K562 (cell line): ENCODE data around the gene SAP25. TPM values are rescaled to one million over a fixed set of nuclear protein-coding genes. Genes with fewer than 3 reads are reported as not detected.

Source experiments
- ATAC-seq: fragments of 200-7000 bp; cut with Tn5 transposase; 3 replicates; pipeline ENCODE4 v1.9.1; 2020; ENCODE audit warnings: moderate library complexity
- BruUV-seq: library from RNA; stranded (reverse); fragments of 400-500 nt; replicated peaks from 2 replicates; lab custom pipeline; 2021; lab: Mats Ljungman, UMichigan
- CTCF ChIA-PET: fragments of 300-600 bp; formaldehyde crosslinking; extraction: SDS; loops from one replicate; lab custom pipeline; 2021; ENCODE audit warnings: low intra/inter-chr PET ratio; lab: Yijun Ruan, JAX
- POLR2A ChIA-PET: fragments of 300-600, 350-650 bp; sonication (Branson Sonifier 250); formaldehyde crosslinking; extraction: SDS; loops from one replicate; lab custom pipeline; 2021; ENCODE audit warnings: antibody characterized with exemption, inconsistent platforms; lab: Yijun Ruan, JAX
- DNase-seq, 4 experiments: peaks; one replicate each; pipeline versions ENCODE4 v3.0.0 to v3.0.0-alpha.2; 2011 to 2018; ENCODE audit warnings: low spot score in 3 of 4, mixed read lengths in 3 of 4; ENCODE audit errors: extremely low read depth in 1 of 4
- FAIRE-seq: peaks from 2 replicates; lab custom pipeline; 2011; peaks lifted over from hg19 to GRCh38; lab: Jason Lieb, UNC
- H2AFZ ChIP-seq: 2 replicates; pipeline ENCODE4 v1.6.0; 2011; ENCODE audit warnings: low read depth, low read length, control low read depth, inconsistent platforms
- H3K27ac ChIP-seq: fragments of 200-600 bp; 3 replicates; pipeline ENCODE4 v1.8.0; 2011; ENCODE audit warnings: low read depth, mild to moderate bottlenecking, control low read depth, inconsistent platforms, low read length, moderate library complexity, mixed read lengths; ENCODE audit errors: extremely low read depth
- H3K27me3 ChIP-seq, 2 experiments: fragments of 300-600 bp in 1 of 2; 2 replicates in 1 of 2; 3 replicates in 1 of 2; pipeline versions ENCODE4 v1.6.0 to v1.8.0; 2011; ENCODE audit warnings: inconsistent platforms in 2 of 2, low read length in 2 of 2, mild to moderate bottlenecking in 1 of 2, mixed read lengths in 1 of 2, moderate library complexity in 1 of 2; ENCODE audit not compliant: control insufficient read depth in 2 of 2, insufficient read depth in 2 of 2
- H3K36me3 ChIP-seq: fragments of 300-600 bp; 3 replicates; pipeline ENCODE4 v1.8.0; 2011; ENCODE audit warnings: mild to moderate bottlenecking, low read length, inconsistent platforms; ENCODE audit not compliant: control insufficient read depth, insufficient read depth
- H3K4me1 ChIP-seq, 2 experiments: fragments of 200-600 bp in 1 of 2; replicated peaks in 1 of 2; 2 replicates in 1 of 2; 3 replicates in 1 of 2; pipeline versions ENCODE4 v1.5.1 to v1.8.0; 2011; ENCODE audit warnings: inconsistent platforms in 2 of 2, low read length in 2 of 2, mild to moderate bottlenecking in 1 of 2, mixed read lengths in 1 of 2, moderate library complexity in 1 of 2; ENCODE audit not compliant: control insufficient read depth in 2 of 2, insufficient read depth in 2 of 2
- H3K4me2 ChIP-seq: 2 replicates; pipeline ENCODE4 v1.6.1; 2011; ENCODE audit warnings: low read length, control low read depth, inconsistent platforms, mixed read lengths; ENCODE audit not compliant: insufficient read depth
- H3K4me3 ChIP-seq: fragments of 200-600 bp; sonication (generic), shearing (Covaris generic); 2 replicates; pipeline ENCODE4 v1.5.1; 2016; ENCODE audit warnings: control low read depth, inconsistent platforms
- H3K79me2 ChIP-seq: fragments of 200-600 bp; 3 replicates; pipeline ENCODE4 v1.8.0; 2011; ENCODE audit warnings: low read length, inconsistent platforms; ENCODE audit not compliant: control insufficient read depth, insufficient read depth
- H3K9ac ChIP-seq, 2 experiments: 2 replicates each; pipeline versions ENCODE4 v1.6.0 to v1.6.1; 2011; ENCODE audit warnings: low read depth in 2 of 2, low read length in 2 of 2, control low read depth in 1 of 2, inconsistent platforms in 1 of 2, mild to moderate bottlenecking in 1 of 2, mixed read lengths in 1 of 2; ENCODE audit not compliant: insufficient read depth in 1 of 2
- H3K9me1 ChIP-seq: one replicate; pipeline ENCODE4 v1.6.0; 2011; ENCODE audit warnings: inconsistent platforms, mild to moderate bottlenecking, low read length, moderate library complexity; ENCODE audit not compliant: control insufficient read depth, insufficient read depth
- H3K9me3 ChIP-seq: replicated peaks from 2 replicates; pipeline ENCODE4 v1.5.1; 2011; ENCODE audit warnings: low read depth, low read length, inconsistent platforms; ENCODE audit not compliant: control insufficient read depth, insufficient read depth
- H4K20me1 ChIP-seq: replicated peaks from 2 replicates; pipeline ENCODE4 v1.6.1; 2011; ENCODE audit warnings: low read length, inconsistent platforms, mixed read lengths; ENCODE audit not compliant: control insufficient read depth, insufficient read depth
- CBFA2T3 ChIP-seq: fragments of 450-650 bp; IDR thresholded peaks from 2 replicates; pipeline ENCODE4 v1.6.1; 2017
- CBX5 ChIP-seq: IDR thresholded peaks from 2 replicates; pipeline ENCODE4 v1.6.1; 2014; ENCODE audit warnings: low read depth, borderline replicate concordance
- GATA2 ChIP-seq: sonication (generic); formaldehyde crosslinking; IDR thresholded peaks from 2 replicates; pipeline ENCODE4 v1.4.0; 2020; ENCODE audit warnings: mild to moderate bottlenecking, missing genetic modification reagents
- HNRNPK ChIP-seq: fragments of 200-400 bp; formaldehyde crosslinking; IDR thresholded peaks from one replicate; pipeline ENCODE4 v1.6.1; 2018; ENCODE audit warnings: mild to moderate bottlenecking, low read depth, low read length; ENCODE audit not compliant: poor library complexity, severe bottlenecking
- ILK ChIP-seq: fragments of 450-650 bp; IDR thresholded peaks from 2 replicates; pipeline ENCODE4 v1.6.1; 2016; ENCODE audit warnings: missing genetic modification characterization, low read depth, mild to moderate bottlenecking, missing compliant biosample characterization, moderate library complexity, borderline replicate concordance
- JUND ChIP-seq, 2 experiments: IDR thresholded peaks; 2 replicates in 1 of 2; 3 replicates in 1 of 2; pipeline ENCODE4 v1.6.1; 2011; ENCODE audit warnings: borderline replicate concordance in 2 of 2, low read depth in 2 of 2, low read length in 2 of 2, improper control_type of control experiment in 1 of 2, missing biosample characterization in 1 of 2, missing genetic modification characterization in 1 of 2, missing genetic modification reagents in 1 of 2
- RBM15 ChIP-seq: fragments of 200-400 bp; formaldehyde crosslinking; IDR thresholded peaks from 2 replicates; pipeline ENCODE4 v1.6.1; 2018; ENCODE audit warnings: mild to moderate bottlenecking, low read length, moderate library complexity; ENCODE audit not compliant: insufficient read depth
- SAP30 ChIP-seq: fragments of 200-600 bp; sonication (generic); IDR thresholded peaks from 2 replicates; pipeline ENCODE4 v1.6.1; 2012; ENCODE audit warnings: borderline replicate concordance, low read depth, mild to moderate bottlenecking, moderate library complexity, low read length, control low read depth, inconsistent platforms; ENCODE audit not compliant: insufficient read depth, poor library complexity, severe bottlenecking
- SRSF7 ChIP-seq: fragments of 200-400 bp; formaldehyde crosslinking; optimal IDR thresholded peaks from 2 replicates; pipeline ENCODE3; 2017; ENCODE audit warnings: mild to moderate bottlenecking, low read depth, low read length
- YY1 ChIP-seq, 3 experiments: IDR thresholded peaks; 2 replicates each; pipeline ENCODE4 v1.6.1; 2011; ENCODE audit warnings: low read length in 2 of 3, mild to moderate bottlenecking in 2 of 3, moderate library complexity in 2 of 3, borderline replicate concordance in 1 of 3, control low read depth in 1 of 3, low read depth in 1 of 3; ENCODE audit not compliant: insufficient read depth in 3 of 3, insufficient replicate concordance in 2 of 3, control insufficient read depth in 1 of 3, insufficient read length in 1 of 3; ENCODE audit errors: extremely low read depth in 1 of 3
- ZFX ChIP-seq: sonication (generic); formaldehyde crosslinking; IDR thresholded peaks from 2 replicates; pipeline ENCODE4 v1.8.0; 2022; ENCODE audit warnings: mild to moderate bottlenecking, missing genetic modification reagents, moderate library complexity
- WGBS: fragments of 100-300 bp; shearing (Covaris generic); methylation state at CpG from one replicate; pipeline ENCODE4 v1.1.6; 2016; ENCODE audit warnings: low coverage, mixed read lengths; ENCODE audit not compliant: insufficient coverage; ENCODE audit errors: missing lambda C conversion rate; 5-methylcytosine and 5-hydroxymethylcytosine counted together
- in situ Hi-C: fragments of 300-500 bp; cut with MboI; formaldehyde crosslinking; loops from 4 replicates; pipeline ENCODE4 v1.15.0; 2018; ENCODE audit warnings: inconsistent platforms, mixed read lengths
- intact Hi-C: fragments of 100-400 bp; cut with micrococcal nuclease; formaldehyde crosslinking; loops from 2 replicates; pipeline ENCODE4 v1.14.2; 2022
- polyA plus RNA-seq, 8 experiments: library from polyadenylated mRNA; depleted of rRNA in 4 of 8; stranded (reverse) in 5 of 8; unstranded in 3 of 8; fragments of >200 nt; fragmentation: Nextera tagmentation in 2 of 8; fragmentation: Illumina TruSeq in 1 of 8; extraction: Ambion mirVana in 2 of 8; extraction: Trizol in 1 of 8; gene quantifications; 2 replicates each; pipeline versions ENCODE4 v1.2.1 to v1.2.3, GENCODE V29; 2011 to 2014; ENCODE audit warnings: inconsistent platforms in 1 of 8, missing spikeins in 1 of 8
- total RNA-seq, 7 experiments: library from RNA; depleted of rRNA in 6 of 7; stranded (reverse); fragments of >200 nt in 6 of 7; fragmentation: Illumina TruSeq in 2 of 7; extraction: Trizol in 2 of 7; gene quantifications; 2 replicates each; pipeline versions ENCODE4 v1.2.1 to v1.2.3, GENCODE V29; 2011 to 2021; ENCODE audit warnings: low replicate concordance in 1 of 7
- TF ChIP-seq, protein P1 (sequence below), 3 experiments: IDR thresholded peaks in 2 of 3; conservative IDR thresholded peaks in 1 of 3; 2 replicates each; pipeline ENCODE4 v1.5.1; 2011 to 2012; ENCODE audit warnings: low read length in 3 of 3, mild to moderate bottlenecking in 3 of 3, control low read depth in 2 of 3, improper control_type of control experiment in 1 of 3, inconsistent platforms in 1 of 3, low read depth in 1 of 3, mixed read lengths in 1 of 3, moderate library complexity in 1 of 3; ENCODE audit not compliant: insufficient read depth in 2 of 3
- TF ChIP-seq, protein P2 (sequence below): fragments of 250-450 bp; sonication (Bioruptor Pico); IDR thresholded peaks from 2 replicates; pipeline ENCODE4 v1.5.0; 2021; ENCODE audit warnings: mild to moderate bottlenecking, borderline replicate concordance

The SAP25 gene
- total and polyA plus RNA-seq, 9 of the 15 experiments (the other 6 are each of a cell fraction or from before 2014, with no cell fraction given), result 0.13 to 5.3 (median 0.78) TPM; not detected in 1

DNA sequence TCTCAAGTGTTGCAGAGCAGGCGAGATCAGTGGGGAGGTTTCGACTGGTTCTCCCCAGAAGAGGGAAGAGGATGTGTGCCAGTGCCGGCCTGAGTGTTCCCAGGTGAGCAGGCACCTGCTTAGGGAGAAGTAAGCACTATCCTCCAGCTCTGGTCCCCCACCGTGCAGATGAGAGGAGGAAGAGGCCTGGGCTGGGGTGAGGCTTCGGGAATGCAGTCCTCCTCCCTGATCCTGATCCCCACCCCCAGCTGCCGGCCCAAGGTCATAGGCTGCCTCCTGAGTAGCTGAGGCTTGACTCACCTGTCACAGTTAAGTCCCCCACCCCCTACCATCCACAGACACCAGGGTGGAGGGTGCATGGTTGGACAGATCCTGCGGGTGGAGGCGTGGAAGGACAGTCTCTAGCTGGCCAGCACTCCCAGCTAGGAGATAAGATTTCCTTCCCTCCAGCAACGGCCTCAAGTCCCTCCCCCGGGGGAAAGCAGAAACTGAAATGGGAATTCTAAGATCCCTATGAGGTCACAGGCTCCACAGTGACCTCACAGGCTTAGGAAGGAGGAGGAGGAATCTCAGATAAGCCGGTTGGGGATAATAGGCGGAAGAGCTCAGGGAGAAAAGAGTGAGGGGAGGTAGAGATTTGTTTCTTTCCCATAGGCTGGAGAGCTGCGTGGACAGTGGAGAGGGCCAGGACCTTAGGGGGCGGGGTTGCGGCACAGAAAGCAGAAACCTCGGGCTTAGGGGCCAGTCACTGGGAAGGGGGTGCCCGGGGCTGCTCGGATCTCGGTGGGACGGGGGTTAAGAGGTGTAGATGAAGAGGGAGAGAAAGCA is 11.2 kb upstream of the SAP25 start:
- Histone ChIP-seq H3K9me1 (peaks cover 12% of the 10 kb centered on the region), H2AFZ (0 out of 2 replicates have a peak overlapping the region, but pooled peaks have one; percentile 63), H3K27ac (peak overlapping the region; percentile 88), H3K36me3 (peaks cover 44% of the 10 kb centered on the region), H3K4me3 (peak overlapping the region; percentile 75), H3K4me1 (peaks cover 26 to 65% of the 10 kb centered on the region in 2 experiments), H3K9me3 (no peaks in the 10 kb centered on the region), H3K27me3 (no peaks in the 10 kb centered on the region), H3K4me2 (peak overlapping the region; percentile 90), H3K79me2 (peaks cover 31% of the 10 kb centered on the region), H4K20me1 (peaks cover 24% of the 10 kb centered on the region), H3K9ac (peak overlapping the region; percentile 90 to 97)
- in situ Hi-C loops (no loop called here), intact Hi-C loops (no loop called here)
- 6% methylated on average over 20 of the region's 20 CpGs for WGBS
- peak; percentile 78 for FAIRE-seq
- ChIA-PET POLR2A (interaction anchor here (0.6 to 3.5 kb wide), 22 partner anchors 8 to 1853 kb away, joined by 3 to 27 read pairs (median 4); partner anchors contain the start of genes MEPCE, MOSPD3, POP7 and ZCWPW1), CTCF (no interaction called here)
- BruUV-seq, result TSS peak; percentile 49
- DNase-seq, result peak; percentile 66 to 75 (median 72)
- no peak for ATAC-seq
- TF ChIP-seq RBM15 (no peak), GATA2 (CRISPR knock-in tag) (no peak), YY1 (IDR thresholded peaks at IDR 0.05; ENCODE audit: borderline replicate concordance in 1 of 3, control insufficient read depth in 1 of 3, extremely low read depth in 1 of 3, insufficient read depth in 3 of 3, insufficient read length in 1 of 3, insufficient replicate concordance in 2 of 3, low read depth in 1 of 3, low read length in 2 of 3) (no peak), ILK (tag) (no peak), SAP30 (peak; percentile 14), JUND (IDR thresholded peaks at IDR 0.05; ENCODE audit: borderline replicate concordance, low read depth, low read length) (no peak), JUND (tag; IDR thresholded peaks at IDR 0.05; ENCODE audit: borderline replicate concordance, low read depth, low read length) (no peak; the same call in 2 of the 3 replicates), HNRNPK (no peak), CBX5 (no peak), SRSF7 (no peak), ZFX (CRISPR knock-in tag) (no peak), CBFA2T3 (0 out of 2 replicates have a peak, but pooled peaks have one; percentile 16)
- TF ChIP-seq, protein P1, sequence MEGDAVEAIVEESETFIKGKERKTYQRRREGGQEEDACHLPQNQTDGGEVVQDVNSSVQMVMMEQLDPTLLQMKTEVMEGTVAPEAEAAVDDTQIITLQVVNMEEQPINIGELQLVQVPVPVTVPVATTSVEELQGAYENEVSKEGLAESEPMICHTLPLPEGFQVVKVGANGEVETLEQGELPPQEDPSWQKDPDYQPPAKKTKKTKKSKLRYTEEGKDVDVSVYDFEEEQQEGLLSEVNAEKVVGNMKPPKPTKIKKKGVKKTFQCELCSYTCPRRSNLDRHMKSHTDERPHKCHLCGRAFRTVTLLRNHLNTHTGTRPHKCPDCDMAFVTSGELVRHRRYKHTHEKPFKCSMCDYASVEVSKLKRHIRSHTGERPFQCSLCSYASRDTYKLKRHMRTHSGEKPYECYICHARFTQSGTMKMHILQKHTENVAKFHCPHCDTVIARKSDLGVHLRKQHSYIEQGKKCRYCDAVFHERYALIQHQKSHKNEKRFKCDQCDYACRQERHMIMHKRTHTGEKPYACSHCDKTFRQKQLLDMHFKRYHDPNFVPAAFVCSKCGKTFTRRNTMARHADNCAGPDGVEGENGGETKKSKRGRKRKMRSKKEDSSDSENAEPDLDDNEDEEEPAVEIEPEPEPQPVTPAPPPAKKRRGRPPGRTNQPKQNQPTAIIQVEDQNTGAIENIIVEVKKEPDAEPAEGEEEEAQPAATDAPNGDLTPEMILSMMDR (IDR thresholded peaks at IDR 0.05 in 2 of 3, conservative IDR thresholded peaks at IDR 0.05 in 1 of 3; ENCODE audit: insufficient read depth in 2 of 3, low read depth in 1 of 3, low read length in 3 of 3), result no peak
- TF ChIP-seq, protein P2, sequence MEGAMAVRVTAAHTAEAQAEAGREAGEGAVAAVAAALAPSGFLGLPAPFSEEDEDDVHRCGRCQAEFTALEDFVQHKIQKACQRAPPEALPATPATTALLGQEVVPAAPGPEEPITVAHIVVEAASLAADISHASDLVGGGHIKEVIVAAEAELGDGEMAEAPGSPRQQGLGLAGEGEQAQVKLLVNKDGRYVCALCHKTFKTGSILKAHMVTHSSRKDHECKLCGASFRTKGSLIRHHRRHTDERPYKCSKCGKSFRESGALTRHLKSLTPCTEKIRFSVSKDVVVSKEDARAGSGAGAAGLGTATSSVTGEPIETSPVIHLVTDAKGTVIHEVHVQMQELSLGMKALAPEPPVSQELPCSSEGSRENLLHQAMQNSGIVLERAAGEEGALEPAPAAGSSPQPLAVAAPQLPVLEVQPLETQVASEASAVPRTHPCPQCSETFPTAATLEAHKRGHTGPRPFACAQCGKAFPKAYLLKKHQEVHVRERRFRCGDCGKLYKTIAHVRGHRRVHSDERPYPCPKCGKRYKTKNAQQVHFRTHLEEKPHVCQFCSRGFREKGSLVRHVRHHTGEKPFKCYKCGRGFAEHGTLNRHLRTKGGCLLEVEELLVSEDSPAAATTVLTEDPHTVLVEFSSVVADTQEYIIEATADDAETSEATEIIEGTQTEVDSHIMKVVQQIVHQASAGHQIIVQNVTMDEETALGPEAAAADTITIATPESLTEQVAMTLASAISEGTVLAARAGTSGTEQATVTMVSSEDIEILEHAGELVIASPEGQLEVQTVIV (CRISPR knock-in tag), result no peak
